LNCAP (cell line): Measurements from ENCODE around the gene RILP.

Experiments
- TF ChIP-seq, protein P1 (sequence below): fragments of 450-650 bp; IDR thresholded peaks from 2 replicates; pipeline ENCODE4 v1.5.1; 2017; ENCODE audit warnings: mild to moderate bottlenecking

Gene RILP

GRCh38 chr17:1644493-1645206, 5.0 kb downstream of the RILP start:
- TF ChIP-seq, protein P1, sequence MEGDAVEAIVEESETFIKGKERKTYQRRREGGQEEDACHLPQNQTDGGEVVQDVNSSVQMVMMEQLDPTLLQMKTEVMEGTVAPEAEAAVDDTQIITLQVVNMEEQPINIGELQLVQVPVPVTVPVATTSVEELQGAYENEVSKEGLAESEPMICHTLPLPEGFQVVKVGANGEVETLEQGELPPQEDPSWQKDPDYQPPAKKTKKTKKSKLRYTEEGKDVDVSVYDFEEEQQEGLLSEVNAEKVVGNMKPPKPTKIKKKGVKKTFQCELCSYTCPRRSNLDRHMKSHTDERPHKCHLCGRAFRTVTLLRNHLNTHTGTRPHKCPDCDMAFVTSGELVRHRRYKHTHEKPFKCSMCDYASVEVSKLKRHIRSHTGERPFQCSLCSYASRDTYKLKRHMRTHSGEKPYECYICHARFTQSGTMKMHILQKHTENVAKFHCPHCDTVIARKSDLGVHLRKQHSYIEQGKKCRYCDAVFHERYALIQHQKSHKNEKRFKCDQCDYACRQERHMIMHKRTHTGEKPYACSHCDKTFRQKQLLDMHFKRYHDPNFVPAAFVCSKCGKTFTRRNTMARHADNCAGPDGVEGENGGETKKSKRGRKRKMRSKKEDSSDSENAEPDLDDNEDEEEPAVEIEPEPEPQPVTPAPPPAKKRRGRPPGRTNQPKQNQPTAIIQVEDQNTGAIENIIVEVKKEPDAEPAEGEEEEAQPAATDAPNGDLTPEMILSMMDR, result no peak

GRCh38 chr17:1643999-1644492, 5.6 kb downstream of the RILP start:
- TF ChIP-seq, protein P1, result no peak

DNA sequence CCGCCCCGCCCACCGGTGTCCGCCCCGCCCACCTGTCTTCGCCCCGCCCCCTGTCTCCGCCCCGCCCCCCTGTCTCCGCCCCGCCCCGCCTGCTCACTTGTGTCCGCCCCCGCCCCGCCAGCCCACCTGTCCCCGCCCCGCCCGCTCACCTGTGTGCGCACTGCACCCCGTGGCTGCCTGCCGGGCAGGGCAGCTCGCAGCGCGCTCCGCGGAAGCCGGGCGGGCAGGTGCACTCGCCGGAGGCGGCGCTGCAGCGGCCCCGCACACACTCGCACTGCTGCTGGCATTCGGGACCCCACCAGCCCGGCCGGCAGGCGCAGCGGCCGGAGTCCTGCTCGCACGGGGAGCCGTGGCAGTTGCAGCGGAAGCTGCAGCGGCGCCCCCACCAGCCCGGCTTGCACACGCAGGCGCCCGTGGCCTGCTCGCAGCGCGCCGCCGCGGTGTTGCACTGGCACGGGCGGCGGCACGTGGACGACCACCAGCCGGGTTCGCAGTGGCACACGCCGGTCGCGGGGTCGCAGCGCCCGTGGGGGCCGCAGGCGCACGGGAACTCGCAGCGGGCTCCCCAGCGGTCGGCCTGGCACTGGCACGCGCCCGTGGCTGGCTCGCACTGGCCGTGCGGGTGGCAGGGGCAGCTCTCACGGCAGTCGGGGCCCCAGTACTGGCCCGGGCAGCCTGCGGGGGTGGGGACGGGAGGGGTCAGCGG, 6.2 kb downstream of the RILP start:
- TF ChIP-seq, protein P1, result peak; percentile 72

- TF ChIP-seq, protein P1, result no peak
Measured at GRCh38 chr17:1641065-1641403, 8.6 kb downstream of the RILP start.

GRCh38 chr17:1640329-1641064, 9.2 kb downstream of the RILP start:
- TF ChIP-seq, protein P1, result no peak

DNA sequence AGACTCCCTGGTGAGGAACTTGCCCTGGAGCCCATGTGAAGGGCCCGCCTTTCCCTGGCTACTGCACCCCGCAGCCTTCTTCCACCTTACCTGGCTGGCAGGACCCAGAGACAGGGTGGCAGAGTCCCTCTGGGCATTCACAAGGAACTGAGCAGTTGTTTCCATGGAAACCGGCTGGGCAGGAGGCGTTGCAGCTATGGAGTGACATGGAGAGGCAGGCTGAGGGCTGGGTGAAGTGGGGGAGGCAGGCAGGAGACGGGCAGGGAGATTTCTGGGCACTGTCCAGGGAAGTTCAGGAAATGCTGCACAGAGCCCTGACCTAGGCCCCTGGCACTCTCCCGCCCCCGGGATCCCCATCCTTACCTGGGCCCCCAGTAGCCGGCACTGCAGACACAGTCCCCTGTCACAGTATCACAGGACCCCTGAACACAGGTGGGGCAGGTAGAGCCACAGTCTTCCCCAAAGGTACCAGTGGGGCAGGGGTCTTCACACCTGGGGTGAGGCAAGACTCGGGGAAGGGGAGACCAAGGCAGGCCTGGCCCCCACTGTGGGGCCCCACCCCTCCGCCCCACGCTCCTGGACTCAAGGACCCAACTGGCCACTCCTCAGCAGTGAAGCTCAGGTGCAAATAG, 10.0 kb downstream of the RILP start:
- TF ChIP-seq, protein P1, result no peak

DNA sequence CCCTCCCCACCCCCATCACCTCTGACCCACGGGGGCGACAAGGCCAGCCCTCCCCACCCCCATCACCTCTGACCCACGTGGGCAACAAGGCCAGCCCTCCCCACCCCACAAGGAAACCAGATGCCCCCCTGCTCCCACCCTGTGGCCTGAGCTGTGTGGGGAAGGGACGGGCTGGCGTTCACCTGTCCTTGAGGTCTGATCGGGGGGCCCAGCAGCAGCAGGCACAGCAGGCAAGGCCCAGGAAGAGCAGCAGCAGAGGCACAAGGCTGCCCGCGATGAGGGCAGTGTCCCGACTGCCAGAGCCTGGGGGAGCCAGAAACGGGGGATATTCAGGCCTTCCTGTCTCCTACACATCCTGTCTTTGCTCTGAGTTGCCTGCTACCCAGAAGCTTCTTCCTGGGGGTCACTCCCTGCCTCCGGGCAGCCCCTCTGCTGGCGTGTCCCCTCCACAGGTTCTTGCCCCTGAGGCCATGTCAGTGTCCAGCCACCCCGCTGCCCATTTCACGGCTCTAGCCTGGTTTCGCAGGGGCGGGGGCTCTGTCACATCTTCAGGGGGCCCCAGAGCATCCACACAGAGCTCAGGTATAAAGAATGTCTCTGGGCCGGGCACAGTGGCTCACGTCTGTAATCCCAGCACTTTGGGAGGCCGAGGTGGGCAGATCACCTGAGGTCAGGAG, 10.9 kb downstream of the RILP start:
- TF ChIP-seq, protein P1, result no peak
